Lung (tissue), 12 donors: ENCODE results near the gene CD59. TPM values are rescaled to one million over a fixed set of nuclear protein-coding genes. Genes with fewer than 3 reads are reported as not detected.

ENCODE experiments used
- ATAC-seq: fragments of 200-7000 bp; cut with Tn5 transposase; one replicate; pipeline ENCODE4 v1.9.1; 2020; ENCODE audit warnings: moderate number of reproducible peaks; ENCODE audit not compliant: insufficient read depth, low FRiP score
- DNase-seq, 3 donors: peaks; one replicate each; pipeline ENCODE4 v3.0.0-alpha.2; 2013 to 2017
- H3K27ac ChIP-seq, 2 donors: one replicate each; pipeline ENCODE4 v1.5.1; 2013; ENCODE audit warnings: mild to moderate bottlenecking in 2 of 2, moderate library complexity in 2 of 2, control low read depth in 1 of 2, inconsistent platforms in 1 of 2, low read depth in 1 of 2, low read length in 1 of 2
- H3K27me3 ChIP-seq, 3 donors: one replicate each; pipeline ENCODE4 v1.5.1; 2013; ENCODE audit warnings: low read length in 2 of 3; ENCODE audit not compliant: control insufficient read depth in 3 of 3, insufficient read depth in 3 of 3
- H3K36me3 ChIP-seq, 4 donors: one replicate each; pipeline ENCODE4 v1.5.1; 2013; ENCODE audit warnings: low read length in 4 of 4, mild to moderate bottlenecking in 1 of 4, moderate library complexity in 1 of 4; ENCODE audit not compliant: control insufficient read depth in 4 of 4, insufficient read depth in 4 of 4
- H3K4me1 ChIP-seq, 5 donors: one replicate each; pipeline ENCODE4 v1.5.1; 2013; ENCODE audit warnings: low read length in 5 of 5, mild to moderate bottlenecking in 2 of 5, moderate library complexity in 1 of 5; ENCODE audit not compliant: control insufficient read depth in 5 of 5, insufficient read depth in 5 of 5
- H3K4me3 ChIP-seq: one replicate; pipeline ENCODE4 v1.5.1; 2013; ENCODE audit warnings: mild to moderate bottlenecking, control low read depth, moderate library complexity
- H3K9ac ChIP-seq, 2 donors: one replicate each; pipeline ENCODE4 v1.5.1; 2013; ENCODE audit warnings: low read length in 2 of 2, control low read depth in 1 of 2; ENCODE audit not compliant: insufficient read depth in 1 of 2
- H3K9me3 ChIP-seq, 4 donors: one replicate each; pipeline ENCODE4 v1.5.1; 2013; ENCODE audit warnings: low read length in 3 of 4, mild to moderate bottlenecking in 1 of 4, moderate library complexity in 1 of 4; ENCODE audit not compliant: control insufficient read depth in 4 of 4, insufficient read depth in 3 of 4
- WGBS, 2 donors: extraction: QIAGEN DNeasy Blood & Tissue Kit; methylation state at CpG; one replicate each; pipeline ENCODE4 v1.1.7; 2013; 5-methylcytosine and 5-hydroxymethylcytosine counted together
- polyA plus RNA-seq, 2 donors: library from polyadenylated mRNA; stranded (reverse); fragments of 200-250 nt; gene quantifications; one replicate each; pipeline ENCODE4 v1.2.1, GENCODE V29; 2013
- total RNA-seq, 2 donors: library from RNA; depleted of rRNA in 1 of 2; stranded (reverse); fragments of >200 nt in 1 of 2; gene quantifications; one replicate each; pipeline ENCODE4 v1.2.1, GENCODE V29; 2014 to 2021
- TF ChIP-seq, protein P1 (sequence below): IDR thresholded peaks from 2 replicates; pipeline ENCODE4 v1.5.1; 2012; ENCODE audit warnings: mild to moderate bottlenecking; ENCODE audit errors: control extremely low read depth, extremely low read depth
- donor health status: control.
- donor health status: control.
- donor health status: Bipolar disorder and iron deficiency.
- donor health status: healthy.
- donor health status: DM: yes; HTN: yes; CAD: no.

CD59 gene
- total and polyA plus RNA-seq, 4 donors, result 215 to 833 (median 539) TPM

DNA sequence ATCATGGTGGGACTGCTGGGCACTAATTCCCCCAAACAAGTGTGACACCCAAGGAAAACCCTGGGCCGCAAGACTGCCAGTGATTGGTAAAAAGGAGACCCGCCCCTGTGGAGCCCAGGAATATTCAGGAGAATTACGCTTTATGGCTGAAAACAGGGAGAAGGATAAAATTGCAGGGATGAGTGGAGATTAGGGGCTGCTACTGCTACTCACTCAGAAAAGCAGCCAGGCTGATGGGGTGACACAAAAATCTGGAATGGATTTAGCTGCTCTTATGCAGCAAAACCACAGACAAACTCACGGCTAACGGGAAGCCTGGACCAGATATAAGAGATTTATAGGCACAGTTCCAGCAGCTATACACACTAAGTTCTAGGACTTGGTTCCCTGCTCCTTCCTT lies 42.5 kb upstream of the CD59 start:
- Histone ChIP-seq H3K4me1 (peaks cover 0 to 27% (median 8%) of the 10 kb centered on the region in 5 donors), H3K9me3 (no peaks in the 10 kb centered on the region), H3K27ac (no peak overlapping the region), H3K4me3 (no peak overlapping the region), H3K27me3 (peaks cover 0 to 9% (median 0%) of the 10 kb centered on the region in 3 donors), H3K36me3 (no peaks in the 10 kb centered on the region), H3K9ac (no peak overlapping the region)
- TF ChIP-seq, protein P1, sequence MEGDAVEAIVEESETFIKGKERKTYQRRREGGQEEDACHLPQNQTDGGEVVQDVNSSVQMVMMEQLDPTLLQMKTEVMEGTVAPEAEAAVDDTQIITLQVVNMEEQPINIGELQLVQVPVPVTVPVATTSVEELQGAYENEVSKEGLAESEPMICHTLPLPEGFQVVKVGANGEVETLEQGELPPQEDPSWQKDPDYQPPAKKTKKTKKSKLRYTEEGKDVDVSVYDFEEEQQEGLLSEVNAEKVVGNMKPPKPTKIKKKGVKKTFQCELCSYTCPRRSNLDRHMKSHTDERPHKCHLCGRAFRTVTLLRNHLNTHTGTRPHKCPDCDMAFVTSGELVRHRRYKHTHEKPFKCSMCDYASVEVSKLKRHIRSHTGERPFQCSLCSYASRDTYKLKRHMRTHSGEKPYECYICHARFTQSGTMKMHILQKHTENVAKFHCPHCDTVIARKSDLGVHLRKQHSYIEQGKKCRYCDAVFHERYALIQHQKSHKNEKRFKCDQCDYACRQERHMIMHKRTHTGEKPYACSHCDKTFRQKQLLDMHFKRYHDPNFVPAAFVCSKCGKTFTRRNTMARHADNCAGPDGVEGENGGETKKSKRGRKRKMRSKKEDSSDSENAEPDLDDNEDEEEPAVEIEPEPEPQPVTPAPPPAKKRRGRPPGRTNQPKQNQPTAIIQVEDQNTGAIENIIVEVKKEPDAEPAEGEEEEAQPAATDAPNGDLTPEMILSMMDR, result no peak
- no peak for ATAC-seq
- peak; percentile 65 to 94 (median 88) for DNase-seq
- 62 to 68% methylated on average over 5 of the region's 5 CpGs for WGBS, 2 donors

DNA sequence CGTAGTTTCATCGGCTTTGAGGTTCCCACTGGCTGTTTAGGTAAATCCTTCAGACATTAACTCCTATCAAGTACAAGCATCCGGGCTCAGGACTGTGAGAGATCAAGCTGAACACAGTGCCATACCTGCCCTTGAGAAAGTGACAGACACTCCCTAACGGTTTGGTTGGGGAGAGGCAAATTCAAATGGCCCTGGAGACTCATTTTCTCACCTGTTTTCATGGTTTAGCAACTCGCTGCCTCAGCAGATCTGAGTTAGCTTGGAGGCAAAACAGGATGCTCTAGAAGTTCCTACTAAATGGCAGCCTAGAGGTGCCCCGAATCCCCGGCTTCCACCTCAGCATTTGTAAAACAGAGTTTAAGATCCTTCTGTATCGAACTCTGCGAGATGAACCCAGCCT lies 41.7 kb upstream of the CD59 start:
- Histone ChIP-seq H3K27me3 (peaks cover 0 to 9% (median 0%) of the 10 kb centered on the region in 3 donors), H3K36me3 (no peaks in the 10 kb centered on the region), H3K4me1 (peaks cover 0 to 34% (median 8%) of the 10 kb centered on the region in 5 donors), H3K9ac (no peak overlapping the region), H3K9me3 (no peaks in the 10 kb centered on the region), H3K4me3 (no peak overlapping the region), H3K27ac (no peak overlapping the region)
- no peak for DNase-seq
- 78 to 79% methylated on average over 9 of the region's 9 CpGs for WGBS, 2 donors
- ATAC-seq, result no peak
- TF ChIP-seq, protein P1, result no peak

DNA sequence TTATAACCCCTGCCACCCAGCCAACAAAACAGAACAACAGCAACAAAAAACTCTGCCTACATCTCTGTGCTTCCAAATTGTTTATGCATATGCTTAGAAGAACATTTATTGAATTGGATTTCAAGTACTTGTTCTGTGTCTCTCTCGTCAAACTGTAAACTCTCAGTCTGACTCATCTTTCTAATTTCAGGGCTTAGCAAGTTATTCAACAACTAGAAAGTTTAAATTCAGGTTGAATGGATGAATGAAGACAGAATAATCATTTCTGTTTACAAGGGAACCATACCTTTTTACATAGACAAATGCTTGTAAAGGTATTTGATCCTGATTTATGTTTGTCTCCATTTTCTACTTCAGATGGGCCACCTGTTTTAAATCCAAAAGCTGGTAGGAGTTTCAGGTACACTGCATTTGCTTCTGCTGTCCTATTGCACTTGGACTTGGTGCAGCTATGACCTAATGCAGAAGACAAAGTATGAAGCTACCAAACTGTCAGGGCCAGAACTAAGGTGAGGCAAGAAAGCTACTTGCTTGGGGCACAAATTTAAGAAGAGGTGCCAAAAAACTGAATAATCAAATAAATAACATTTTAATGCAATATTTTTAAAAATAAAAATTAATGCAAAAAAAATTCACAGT lies 39.7 kb upstream of the CD59 start:
- TF ChIP-seq, protein P1, result no peak
- Histone ChIP-seq H3K9ac (no peak overlapping the region), H3K4me3 (no peak overlapping the region), H3K36me3 (no peaks in the 10 kb centered on the region), H3K27me3 (peaks cover 0 to 9% (median 0%) of the 10 kb centered on the region in 3 donors), H3K9me3 (no peaks in the 10 kb centered on the region), H3K4me1 (peaks cover 0 to 38% (median 8%) of the 10 kb centered on the region in 5 donors), H3K27ac (no peak overlapping the region)
- DNase-seq, result no peak
- no peak for ATAC-seq
- WGBS, 2 donors, result 41 to 66% methylated on average over 1 of the region's 1 CpG

DNA sequence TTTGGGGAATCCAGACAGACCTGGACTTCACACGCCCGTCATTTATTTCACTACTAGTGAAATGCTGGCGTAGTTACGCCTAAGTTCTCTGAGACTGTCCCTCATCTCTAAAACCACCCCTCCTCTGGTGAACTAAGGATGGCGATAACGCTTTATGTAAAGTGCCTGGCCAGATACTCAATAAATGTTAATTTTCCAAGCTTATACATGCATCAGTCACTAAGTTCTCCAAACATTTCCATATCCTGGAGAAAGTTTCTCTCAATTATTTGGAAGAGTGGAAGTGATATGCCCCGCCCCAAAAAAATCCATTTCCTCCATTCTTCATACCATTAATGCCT lies 39.2 kb upstream of the CD59 start:
- no peak overlapping the region for H3K27ac ChIP-seq
- H3K36me3 ChIP-seq, result peaks cover 0 to 1% (median 0%) of the 10 kb centered on the region in 4 donors
- 75 to 77% methylated on average over 7 of the region's 7 CpGs for WGBS, 2 donors
- DNase-seq, result no peak
- H3K9me3 ChIP-seq, result no peaks in the 10 kb centered on the region
- H3K9ac ChIP-seq, result peak overlapping the region in 1 of 2 donors; percentile 96
- TF ChIP-seq, protein P1, result no peak
- H3K27me3 ChIP-seq, result peaks cover 0 to 9% (median 0%) of the 10 kb centered on the region in 3 donors
- ATAC-seq, result no peak
- H3K4me3 ChIP-seq, result no peak overlapping the region
- H3K4me1 ChIP-seq, result peaks cover 0 to 38% (median 8%) of the 10 kb centered on the region in 5 donors
